Epithelial cell of proximal tubule (primary cell): ENCODE data around the gene MEPCE. TPM values are rescaled to one million over a fixed set of nuclear protein-coding genes. Genes with fewer than 3 reads are reported as not detected.

Experiments used
- DNase-seq: peaks from one replicate; pipeline ENCODE4 v3.0.0-alpha.2; 2011; ENCODE audit warnings: low read depth
- H3K4me3 ChIP-seq: 2 replicates; pipeline ENCODE4 v1.5.1; 2011; ENCODE audit warnings: low read depth, mild to moderate bottlenecking, low read length
- CTCF ChIP-seq: conservative IDR thresholded peaks from 2 replicates; pipeline ENCODE4 v1.5.1; 2012; ENCODE audit warnings: low read depth, mild to moderate bottlenecking, low read length
- total RNA-seq: library from RNA; depleted of rRNA; stranded (reverse); fragments of >200 nt; gene quantifications from 2 replicates; pipeline ENCODE4 v1.2.3, GENCODE V29; 2015

The MEPCE gene
- total RNA-seq, 1 donor from 2014 or later, result 34.1 TPM

DNA sequence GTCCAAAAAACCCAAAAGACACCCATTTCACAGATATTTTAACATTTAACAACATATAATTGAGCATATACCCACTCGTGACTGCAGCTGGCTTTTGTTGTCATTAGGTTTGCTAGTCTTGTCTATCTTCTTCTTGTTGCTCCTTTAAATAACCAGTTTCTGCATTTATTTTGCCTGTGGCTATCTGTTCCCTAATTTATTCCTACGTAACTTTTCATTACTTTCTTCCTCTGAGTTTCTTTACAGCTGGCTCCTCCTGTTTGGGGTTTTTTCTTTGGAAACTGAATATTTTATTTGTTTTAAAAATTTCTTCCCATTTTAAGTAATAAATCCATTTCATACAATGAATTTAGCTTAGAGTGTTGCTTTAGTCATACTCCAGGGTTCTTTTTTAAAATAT, 41.9 kb upstream of the MEPCE start:
- no peak for TF ChIP-seq CTCF
- no peak for DNase-seq
- H3K4me3 ChIP-seq, result no peak overlapping the region

GRCh38 chr7:100389437-100390088, 40.1 kb upstream of the MEPCE start:
- no peak overlapping the region for H3K4me3 ChIP-seq
- no peak for DNase-seq
- no peak for TF ChIP-seq CTCF

GRCh38 chr7:100390286-100391009, 39.2 kb upstream of the MEPCE start:
- H3K4me3 ChIP-seq, result no peak overlapping the region
- no peak for DNase-seq
- TF ChIP-seq CTCF, result no peak

DNA sequence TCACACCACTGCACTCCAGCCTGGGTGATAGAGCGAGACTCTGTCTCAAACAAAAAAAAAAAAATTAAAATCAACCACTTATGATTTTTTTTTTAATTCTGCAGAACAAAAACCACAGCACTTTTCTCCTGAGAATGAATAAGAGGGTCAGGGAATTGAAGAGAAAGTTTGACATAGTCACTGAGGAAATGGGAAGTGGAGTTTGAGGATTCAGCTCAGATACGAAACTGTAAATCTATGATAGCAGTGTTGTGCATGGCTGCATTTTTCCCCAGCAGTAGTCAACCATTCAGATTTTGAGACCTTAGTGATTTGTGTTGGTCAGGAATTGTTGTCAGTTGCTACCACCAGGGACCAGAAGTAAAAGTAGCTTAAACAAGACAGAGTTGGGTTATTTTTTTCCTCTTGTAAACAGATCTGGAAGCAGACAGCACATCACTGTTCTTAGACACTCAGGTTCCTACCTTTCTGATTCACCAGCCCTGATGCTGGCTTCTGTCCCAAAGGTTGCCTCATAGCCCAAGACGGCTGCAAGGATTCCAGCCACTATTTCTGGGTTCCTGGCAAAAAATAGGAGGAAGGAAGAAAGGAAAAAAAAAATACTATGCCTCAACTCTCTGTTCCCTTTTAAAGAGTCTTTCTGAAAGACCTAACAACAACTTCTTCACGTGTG, 36.3 kb upstream of the MEPCE start:
- no peak for DNase-seq
- TF ChIP-seq CTCF, result no peak
- H3K4me3 ChIP-seq, result no peak overlapping the region

DNA sequence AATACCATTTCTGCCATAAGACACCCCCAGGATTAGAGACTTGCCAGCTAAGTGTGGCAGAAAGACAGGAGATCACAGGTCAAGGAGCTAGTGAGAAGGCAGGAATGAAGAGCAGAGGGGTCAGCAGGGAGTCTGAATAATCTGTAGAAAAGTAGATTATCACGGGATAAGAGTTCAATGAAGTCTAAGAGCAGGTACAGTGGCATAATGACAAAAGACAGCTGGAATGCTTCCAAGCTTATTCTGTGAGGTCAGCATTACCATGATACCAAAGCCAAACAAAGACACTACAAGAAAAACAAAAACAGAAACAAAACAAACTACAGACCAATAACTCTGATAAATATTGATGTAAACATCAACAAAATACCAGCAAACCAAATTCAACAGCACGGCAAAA, 35.6 kb upstream of the MEPCE start:
- TF ChIP-seq CTCF, result no peak
- no peak for DNase-seq
- H3K4me3 ChIP-seq, result no peak overlapping the region

- TF ChIP-seq CTCF, result no peak
- H3K4me3 ChIP-seq, result no peak overlapping the region
- DNase-seq, result no peak
These were observed 33.1 kb upstream of the MEPCE start for GRCh38 chr7:100396421-100396982.
